HG02571 (cell line): ENCODE measurements around the gene TP53AIP1.

Source experiments
- ATAC-seq: cut with Tn5 transposase; IDR thresholded peaks from one replicate; pipeline ENCODE4 v1.9.1; 2021; ENCODE audit warnings: mild to moderate bottlenecking, moderate library complexity; ENCODE audit not compliant: unreplicated experiment

TP53AIP1 gene

GRCh38 chr11:128892866-128893565, 49.7 kb downstream of the TP53AIP1 start:
- ATAC-seq, result no peak

GRCh38 chr11:128891913-128892398, 50.7 kb downstream of the TP53AIP1 start:
- no peak for ATAC-seq

- no peak for ATAC-seq
Observed at GRCh38 chr11:128890543-128891368, 51.9 kb downstream of the TP53AIP1 start, which contains the start of gene KCNJ5. TSS of gene KCNJ5 (plus strand) at chr11:128891356. CDS start at chr11:128911274, 19,918 bp downstream.

- ATAC-seq, result no peak
Observed at GRCh38 chr11:128890216-128890542, 52.5 kb downstream of the TP53AIP1 start.

GRCh38 chr11:128889657-128890213, 52.9 kb downstream of the TP53AIP1 start:
- no peak for ATAC-seq

- ATAC-seq, result no peak
Observed at GRCh38 chr11:128888034-128888985, 54.4 kb downstream of the TP53AIP1 start.

GRCh38 chr11:128886406-128887124, 56.1 kb downstream of the TP53AIP1 start:
- no peak for ATAC-seq
